Keratinocyte (primary cell): ENCODE measurements around the gene GAB2.

Source experiments
- EZH2 ChIP-seq: IDR thresholded peaks from one replicate; pipeline ENCODE4 v1.6.1; 2012; ENCODE audit warnings: inconsistent platforms, mild to moderate bottlenecking, low read length, moderate library complexity
- TF ChIP-seq, protein P1 (sequence below), 3 experiments: IDR thresholded peaks in 1 of 3; conservative IDR thresholded peaks in 1 of 3; optimal IDR thresholded peaks in 1 of 3; 2 replicates in 2 of 3; 3 replicates in 1 of 3; pipeline versions ENCODE3 to v1.5.1; 2011; ENCODE audit warnings: low read length in 3 of 3, mild to moderate bottlenecking in 3 of 3, moderate library complexity in 2 of 3, control low read depth in 1 of 3, inconsistent platforms in 1 of 3; ENCODE audit not compliant: insufficient read depth in 2 of 3; ENCODE audit errors: extremely low read depth in 1 of 3

DNA sequence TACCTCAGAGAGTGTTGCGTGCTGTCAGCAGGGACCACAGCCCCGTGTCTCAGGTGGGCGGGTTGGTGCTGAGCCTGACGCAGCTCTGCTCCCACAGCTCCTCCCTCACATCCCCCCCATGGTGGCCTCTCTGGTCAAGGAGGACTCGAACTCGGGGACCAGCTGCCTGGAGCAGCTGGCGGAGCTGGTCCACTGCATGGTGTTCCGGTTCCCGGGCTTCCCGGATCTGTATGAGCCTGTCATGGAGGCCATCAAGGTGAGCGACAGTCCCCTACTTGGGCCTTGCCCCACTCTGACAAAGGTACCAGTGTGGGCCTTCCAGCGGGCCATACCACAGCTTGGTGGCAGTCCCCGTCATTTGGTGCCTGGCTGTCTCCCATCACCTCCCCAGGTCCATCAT, 217.1 kb downstream of the GAB2 start:
- TF ChIP-seq, protein P1, sequence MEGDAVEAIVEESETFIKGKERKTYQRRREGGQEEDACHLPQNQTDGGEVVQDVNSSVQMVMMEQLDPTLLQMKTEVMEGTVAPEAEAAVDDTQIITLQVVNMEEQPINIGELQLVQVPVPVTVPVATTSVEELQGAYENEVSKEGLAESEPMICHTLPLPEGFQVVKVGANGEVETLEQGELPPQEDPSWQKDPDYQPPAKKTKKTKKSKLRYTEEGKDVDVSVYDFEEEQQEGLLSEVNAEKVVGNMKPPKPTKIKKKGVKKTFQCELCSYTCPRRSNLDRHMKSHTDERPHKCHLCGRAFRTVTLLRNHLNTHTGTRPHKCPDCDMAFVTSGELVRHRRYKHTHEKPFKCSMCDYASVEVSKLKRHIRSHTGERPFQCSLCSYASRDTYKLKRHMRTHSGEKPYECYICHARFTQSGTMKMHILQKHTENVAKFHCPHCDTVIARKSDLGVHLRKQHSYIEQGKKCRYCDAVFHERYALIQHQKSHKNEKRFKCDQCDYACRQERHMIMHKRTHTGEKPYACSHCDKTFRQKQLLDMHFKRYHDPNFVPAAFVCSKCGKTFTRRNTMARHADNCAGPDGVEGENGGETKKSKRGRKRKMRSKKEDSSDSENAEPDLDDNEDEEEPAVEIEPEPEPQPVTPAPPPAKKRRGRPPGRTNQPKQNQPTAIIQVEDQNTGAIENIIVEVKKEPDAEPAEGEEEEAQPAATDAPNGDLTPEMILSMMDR (optimal IDR thresholded peaks at IDR 0.05 in 1 of 3, IDR thresholded peaks at IDR 0.05 in 1 of 3, conservative IDR thresholded peaks at IDR 0.05 in 1 of 3; ENCODE audit: extremely low read depth in 1 of 3, insufficient read depth in 2 of 3, low read length in 3 of 3): no peak
- TF ChIP-seq EZH2: no peak
